T-helper 2 cell treated with Interferon-gamma antibody and Interleukin-4, amounts not matched to agents 5 μg/mL and 100 μg/mL, for 36 hours (primary cell): ENCODE data around the gene RBFOX1.

Experiments
- DNase-seq: peaks from one replicate; pipeline ENCODE4 v3.0.0; 2021; ENCODE audit warnings: low spot score
- H3K27ac Mint-ChIP-seq: one replicate; pipeline ENCODE4 v1.8.0; 2021; ENCODE audit warnings: mild to moderate bottlenecking, mixed read lengths
- H3K27me3 Mint-ChIP-seq: one replicate; pipeline ENCODE4 v1.8.0; 2021; ENCODE audit warnings: low read depth, mixed read lengths
- H3K36me3 Mint-ChIP-seq: one replicate; pipeline ENCODE4 v1.8.0; 2021; ENCODE audit warnings: low read depth, mixed read lengths
- H3K4me1 Mint-ChIP-seq: one replicate; pipeline ENCODE4 v1.8.0; 2021; ENCODE audit warnings: low read depth, mixed read lengths
- H3K4me3 Mint-ChIP-seq: one replicate; pipeline ENCODE4 v1.8.0; 2022; ENCODE audit warnings: mild to moderate bottlenecking, moderate library complexity, mixed read lengths
- H3K9me3 Mint-ChIP-seq: one replicate; pipeline ENCODE4 v1.8.0; 2021; ENCODE audit warnings: mixed read lengths

RBFOX1 gene

GRCh38 chr16:7342598-7342997 lies 10.0 kb downstream of the RBFOX1 start:
- Mint-ChIP-seq H3K4me1 (no peaks in the 10 kb centered on the region), H3K9me3 (peaks cover 46% of the 10 kb centered on the region), H3K27ac (no peak overlapping the region), H3K36me3 (no peaks in the 10 kb centered on the region), H3K4me3 (no peak overlapping the region), H3K27me3 (no peaks in the 10 kb centered on the region)
- DNase-seq = no peak

DNA sequence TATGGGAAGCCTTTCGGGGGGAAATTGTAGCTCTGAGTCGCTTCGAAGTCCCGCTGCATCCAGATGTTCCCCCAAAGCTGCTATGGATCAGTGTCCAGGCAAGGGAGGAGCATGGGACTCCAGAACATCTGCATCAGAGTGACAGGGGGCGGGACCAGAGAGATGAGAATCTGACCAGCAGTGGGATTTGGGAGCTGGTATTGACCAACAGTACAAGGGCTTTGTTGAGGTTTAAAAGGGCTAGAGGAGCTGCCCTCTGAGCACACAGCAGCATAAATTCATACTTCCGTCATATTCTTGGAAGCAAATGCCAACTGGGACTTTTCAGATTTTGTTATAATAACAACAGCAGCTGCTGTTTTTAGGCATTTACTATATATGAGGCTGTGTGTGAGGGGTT lies 10.6 kb downstream of the RBFOX1 start:
- DNase-seq = no peak
- H3K27ac Mint-ChIP-seq = no peak overlapping the region
- H3K4me1 Mint-ChIP-seq = no peaks in the 10 kb centered on the region
- H3K36me3 Mint-ChIP-seq = no peaks in the 10 kb centered on the region
- H3K4me3 Mint-ChIP-seq = no peak overlapping the region
- peaks cover 50% of the 10 kb centered on the region for H3K9me3 Mint-ChIP-seq
- H3K27me3 Mint-ChIP-seq = no peaks in the 10 kb centered on the region

DNA sequence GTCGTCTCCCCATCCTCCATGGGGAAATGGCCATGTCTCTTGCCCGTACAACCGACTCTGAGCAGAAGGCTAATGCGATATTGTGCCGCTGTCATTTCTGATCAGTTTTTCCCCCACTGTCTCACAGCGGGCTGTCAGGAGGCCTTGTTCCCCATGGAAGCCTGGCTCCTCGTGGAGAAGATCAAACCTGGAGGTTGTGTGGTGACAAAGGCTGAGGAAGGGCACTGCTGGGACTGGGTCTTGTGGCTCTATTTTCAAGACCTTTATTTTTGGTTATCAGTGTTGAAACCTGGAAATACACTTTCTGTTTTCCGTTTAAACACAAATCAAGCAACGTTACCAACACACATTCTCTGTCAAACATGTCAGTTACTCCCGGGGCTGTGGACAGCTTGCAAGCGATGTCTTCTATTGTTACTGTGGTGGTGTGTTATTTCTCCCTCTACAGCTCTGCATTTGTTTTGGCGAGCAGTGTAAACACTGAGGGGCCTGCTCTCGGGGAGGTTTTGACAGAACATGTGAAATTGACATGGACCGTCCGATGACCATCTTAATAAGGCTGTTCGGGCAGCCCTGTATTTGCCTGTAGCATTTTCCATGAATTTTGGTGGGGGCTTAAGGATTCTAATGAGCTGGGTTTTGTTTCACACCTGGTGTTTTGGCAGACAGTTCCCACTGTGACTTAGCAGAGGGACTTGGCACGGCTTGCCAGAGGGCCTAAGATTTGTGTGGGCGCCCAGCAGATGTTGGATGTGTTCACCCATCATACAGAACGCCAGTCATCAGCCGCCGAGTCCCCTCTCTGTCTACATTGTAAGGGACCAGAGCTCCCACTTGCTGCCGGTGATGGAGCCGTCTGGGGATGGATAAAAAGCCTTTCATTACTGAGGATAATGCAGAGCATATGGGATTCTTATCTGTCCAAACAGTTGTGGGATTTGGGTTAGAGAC lies 12.5 kb downstream of the RBFOX1 start:
- Mint-ChIP-seq H3K9me3 (peaks cover 54% of the 10 kb centered on the region), H3K4me3 (no peak overlapping the region), H3K36me3 (no peaks in the 10 kb centered on the region), H3K4me1 (no peaks in the 10 kb centered on the region), H3K27me3 (no peaks in the 10 kb centered on the region), H3K27ac (no peak overlapping the region)
- no peak for DNase-seq

DNA sequence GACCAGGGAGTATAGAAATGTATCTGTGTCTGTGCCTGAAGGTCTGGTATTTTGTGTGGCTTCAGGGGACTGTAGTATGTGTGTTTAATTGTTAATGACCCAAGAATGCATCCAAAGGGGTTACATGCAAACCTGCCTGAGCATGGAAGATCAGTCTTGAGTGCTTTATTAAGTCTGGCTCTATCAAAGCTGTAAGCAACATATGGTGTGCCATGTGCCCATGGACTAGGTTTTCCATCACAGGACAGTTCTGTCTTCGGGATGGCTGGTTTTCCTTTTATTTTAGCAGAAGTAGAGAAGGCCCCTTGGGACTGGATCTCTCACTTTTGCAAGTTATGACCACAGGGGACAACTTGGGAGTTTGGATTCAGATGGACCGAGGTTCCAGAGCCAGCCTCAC lies 18.2 kb downstream of the RBFOX1 start:
- peaks cover 61% of the 10 kb centered on the region for H3K9me3 Mint-ChIP-seq
- no peaks in the 10 kb centered on the region for H3K27me3 Mint-ChIP-seq
- no peak overlapping the region for H3K27ac Mint-ChIP-seq
- no peak overlapping the region for H3K4me3 Mint-ChIP-seq
- H3K4me1 Mint-ChIP-seq = no peaks in the 10 kb centered on the region
- no peaks in the 10 kb centered on the region for H3K36me3 Mint-ChIP-seq
- DNase-seq = no peak

DNA sequence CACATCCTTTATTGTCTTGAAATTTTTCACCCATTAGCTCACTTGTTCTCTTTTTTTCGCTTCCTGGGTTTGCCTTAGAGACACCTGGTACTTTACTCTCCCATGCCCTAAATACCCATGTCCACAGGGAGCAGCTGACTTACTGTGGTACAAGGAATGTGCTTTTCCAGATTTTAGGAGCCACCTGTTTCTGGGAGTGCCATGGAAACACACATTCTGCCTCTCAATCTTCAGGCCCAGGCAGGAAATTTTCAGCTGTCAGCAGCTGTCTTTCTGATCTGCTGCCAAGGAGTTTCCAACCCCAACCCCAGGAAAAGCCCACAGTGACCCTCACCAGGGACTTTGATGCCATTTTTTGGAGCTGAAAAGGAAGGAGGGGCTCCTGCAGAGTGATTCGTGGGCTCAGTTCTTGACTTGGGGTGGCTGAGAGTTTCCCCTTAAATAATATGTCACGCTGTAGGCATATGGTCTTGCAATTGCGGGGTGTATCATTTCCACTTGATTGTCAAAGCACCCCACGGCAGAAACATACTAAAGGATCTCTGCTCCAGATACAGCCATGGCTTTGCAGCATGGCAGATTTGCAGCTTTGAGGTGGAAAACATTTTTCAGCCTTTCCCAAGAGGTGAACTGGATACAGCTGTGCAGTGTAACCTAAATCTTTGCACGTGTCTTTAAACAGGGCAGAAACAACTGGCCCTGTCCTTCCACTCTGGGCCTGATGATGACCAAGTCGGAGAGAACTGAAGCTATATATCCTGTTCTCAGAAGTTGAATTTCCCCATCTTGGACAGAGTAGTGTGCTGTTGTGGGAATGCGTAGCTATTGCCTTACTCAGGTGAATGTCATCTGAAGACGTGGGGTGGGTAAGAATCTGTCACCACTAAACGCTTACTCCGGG lies 19.2 kb downstream of the RBFOX1 start:
- peaks cover 62% of the 10 kb centered on the region for H3K9me3 Mint-ChIP-seq
- DNase-seq = no peak
- no peaks in the 10 kb centered on the region for H3K27me3 Mint-ChIP-seq
- H3K4me3 Mint-ChIP-seq = no peak overlapping the region
- H3K27ac Mint-ChIP-seq = no peak overlapping the region
- H3K4me1 Mint-ChIP-seq = no peaks in the 10 kb centered on the region
- no peaks in the 10 kb centered on the region for H3K36me3 Mint-ChIP-seq

DNA sequence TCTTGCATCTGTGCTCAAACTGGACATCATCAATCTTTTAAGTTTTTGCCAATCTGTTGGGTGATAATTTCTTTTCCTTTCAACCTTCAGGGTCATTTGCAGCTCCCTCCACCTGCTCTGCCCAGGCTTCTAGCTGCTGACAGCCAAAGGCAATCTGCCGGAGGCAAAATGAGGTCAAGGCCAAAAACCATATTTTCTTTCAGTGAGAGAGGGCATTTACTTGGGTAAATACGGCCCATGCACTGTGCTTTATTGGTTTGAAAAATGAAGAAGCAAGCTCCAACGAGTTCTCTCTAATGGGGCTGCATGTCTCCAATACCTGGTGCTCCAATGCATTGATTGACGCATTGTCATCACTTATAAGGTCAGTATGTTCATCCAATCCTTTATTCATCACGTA lies 23.1 kb downstream of the RBFOX1 start:
- Mint-ChIP-seq H3K27me3 (no peaks in the 10 kb centered on the region), H3K27ac (no peak overlapping the region), H3K9me3 (peaks cover 44% of the 10 kb centered on the region), H3K4me1 (no peaks in the 10 kb centered on the region), H3K36me3 (no peaks in the 10 kb centered on the region), H3K4me3 (no peak overlapping the region)
- DNase-seq = no peak

- Mint-ChIP-seq H3K27me3 (no peaks in the 10 kb centered on the region), H3K4me3 (no peak overlapping the region), H3K4me1 (no peaks in the 10 kb centered on the region), H3K27ac (no peak overlapping the region), H3K36me3 (no peaks in the 10 kb centered on the region), H3K9me3 (peaks cover 34% of the 10 kb centered on the region)
- DNase-seq = no peak
These were observed 28.9 kb downstream of the RBFOX1 start for GRCh38 chr16:7361416-7362129.

GRCh38 chr16:7362231-7362630 lies 29.6 kb downstream of the RBFOX1 start:
- DNase-seq = no peak
- H3K4me3 Mint-ChIP-seq = no peak overlapping the region
- no peaks in the 10 kb centered on the region for H3K4me1 Mint-ChIP-seq
- peaks cover 36% of the 10 kb centered on the region for H3K9me3 Mint-ChIP-seq
- H3K36me3 Mint-ChIP-seq = no peaks in the 10 kb centered on the region
- no peak overlapping the region for H3K27ac Mint-ChIP-seq
- H3K27me3 Mint-ChIP-seq = no peaks in the 10 kb centered on the region

DNA sequence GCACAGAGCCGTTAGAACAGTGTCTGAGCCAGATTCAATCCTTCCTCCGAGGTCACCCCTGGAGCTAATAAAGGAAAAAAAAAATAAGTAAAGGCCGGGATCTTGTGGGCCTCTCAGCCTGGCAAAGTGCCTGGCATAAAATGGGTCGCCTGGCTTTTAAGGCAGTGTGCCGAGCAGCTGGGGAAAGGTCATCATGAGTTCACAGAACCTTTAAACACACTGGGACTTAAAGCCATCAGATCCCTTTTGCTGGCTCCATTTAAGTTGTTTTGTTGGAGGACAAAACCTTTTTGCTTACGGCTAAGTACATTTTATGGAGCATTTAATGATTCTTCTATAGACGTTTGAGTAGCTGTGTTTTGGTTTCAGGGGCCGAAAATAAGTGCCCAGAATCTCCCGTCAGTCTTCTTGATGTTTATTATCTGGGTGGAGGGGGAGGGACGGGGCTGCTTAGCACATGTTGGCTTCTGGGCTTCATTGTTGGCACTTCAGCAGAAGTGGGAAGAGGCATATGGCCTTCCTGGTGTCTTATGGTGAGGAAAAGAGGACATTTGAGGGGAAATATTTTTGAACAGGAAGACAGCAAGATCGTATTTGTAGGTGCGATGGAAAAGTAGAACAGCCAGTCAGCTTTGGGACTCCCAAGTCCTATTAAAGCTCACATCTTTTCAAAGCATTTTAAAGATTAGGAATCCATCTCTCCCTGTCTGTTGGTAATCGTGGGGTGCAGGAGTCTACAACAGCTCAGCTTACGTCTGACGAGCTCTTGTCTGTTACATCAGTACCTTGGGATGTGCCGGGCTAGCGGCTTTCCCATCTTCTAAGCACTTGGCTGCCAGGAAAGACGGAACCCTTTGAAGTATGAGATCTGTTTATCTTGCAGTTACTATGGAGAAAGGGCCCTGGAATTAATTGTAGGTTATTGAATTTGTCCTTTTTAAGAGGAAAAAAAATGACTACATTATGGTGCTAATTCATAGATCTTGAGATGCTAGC lies 31.1 kb downstream of the RBFOX1 start:
- no peaks in the 10 kb centered on the region for H3K27me3 Mint-ChIP-seq

DNA sequence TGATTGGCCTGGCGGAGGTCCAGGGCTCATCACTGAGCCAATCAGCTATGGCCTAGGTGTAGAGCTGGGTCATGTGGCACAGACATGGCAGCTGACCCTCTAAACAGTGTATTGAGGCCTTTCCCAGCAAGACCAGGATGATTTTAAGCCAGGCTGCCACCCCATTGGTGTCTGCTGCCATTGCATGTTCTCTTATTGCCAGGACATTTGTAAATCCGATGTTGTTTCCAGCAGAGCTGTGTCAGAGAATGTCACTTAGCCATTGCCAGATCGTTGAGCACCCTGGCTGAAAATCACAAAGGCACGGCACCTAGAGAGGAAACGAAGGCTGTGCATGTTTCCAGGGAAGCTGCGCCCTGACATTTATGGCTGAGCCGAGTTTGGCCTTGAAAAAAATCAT lies 33.4 kb downstream of the RBFOX1 start:
- H3K27ac Mint-ChIP-seq = no peak overlapping the region
- no peak for DNase-seq
- no peaks in the 10 kb centered on the region for H3K27me3 Mint-ChIP-seq
- H3K9me3 Mint-ChIP-seq = peaks cover 44% of the 10 kb centered on the region
- H3K36me3 Mint-ChIP-seq = no peaks in the 10 kb centered on the region
- H3K4me3 Mint-ChIP-seq = no peak overlapping the region
- no peaks in the 10 kb centered on the region for H3K4me1 Mint-ChIP-seq

More for the DNA sequence above, 31.1 kb downstream of the RBFOX1 start:
- H3K4me1 Mint-ChIP-seq = no peaks in the 10 kb centered on the region
- DNase-seq = no peak
- H3K9me3 Mint-ChIP-seq = peaks cover 34% of the 10 kb centered on the region
- no peak overlapping the region for H3K27ac Mint-ChIP-seq
- no peak overlapping the region for H3K4me3 Mint-ChIP-seq
- no peaks in the 10 kb centered on the region for H3K36me3 Mint-ChIP-seq

DNA sequence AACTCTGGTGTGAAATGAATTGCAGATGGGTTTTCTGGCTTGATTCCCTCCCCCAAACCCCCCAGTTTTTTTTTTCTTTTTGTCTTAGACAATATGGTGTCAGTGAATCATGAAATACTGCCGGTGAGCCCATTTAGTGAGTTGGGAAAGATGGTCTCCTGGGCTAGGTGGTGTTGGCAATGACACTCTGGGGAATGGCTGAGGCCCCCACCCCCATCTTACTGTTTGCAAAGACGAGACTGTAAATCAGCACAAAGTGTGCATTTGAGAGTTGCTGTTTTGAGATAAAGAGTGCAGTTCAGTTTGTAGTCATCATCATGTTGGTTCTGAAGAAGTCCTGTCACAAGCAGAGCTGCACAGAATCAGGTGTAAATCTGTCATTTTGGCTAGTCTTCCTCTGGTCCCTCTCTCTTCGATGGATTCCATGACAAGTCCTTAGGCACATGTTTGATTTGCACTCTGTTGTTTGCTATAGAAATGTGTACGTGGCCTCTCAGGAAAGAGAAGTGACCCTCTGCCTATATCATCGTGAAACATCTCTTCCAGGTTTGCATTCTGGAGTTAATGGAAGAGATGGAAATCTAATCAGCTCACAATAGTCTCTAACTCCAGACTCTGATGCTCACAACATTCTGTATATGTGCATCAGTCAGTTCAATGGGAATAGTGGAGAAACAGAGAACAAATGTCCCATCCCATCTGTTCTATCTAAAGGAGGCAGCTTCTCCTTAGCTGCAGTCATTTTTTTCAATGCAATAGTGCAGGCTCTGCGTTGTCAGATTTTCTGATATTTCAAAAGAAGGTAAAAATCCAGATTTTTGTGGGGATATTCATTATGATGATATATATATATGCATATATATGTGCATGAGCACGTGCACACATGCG lies 34.6 kb downstream of the RBFOX1 start:
- Mint-ChIP-seq H3K4me3 (no peak overlapping the region), H3K4me1 (no peaks in the 10 kb centered on the region)

DNA sequence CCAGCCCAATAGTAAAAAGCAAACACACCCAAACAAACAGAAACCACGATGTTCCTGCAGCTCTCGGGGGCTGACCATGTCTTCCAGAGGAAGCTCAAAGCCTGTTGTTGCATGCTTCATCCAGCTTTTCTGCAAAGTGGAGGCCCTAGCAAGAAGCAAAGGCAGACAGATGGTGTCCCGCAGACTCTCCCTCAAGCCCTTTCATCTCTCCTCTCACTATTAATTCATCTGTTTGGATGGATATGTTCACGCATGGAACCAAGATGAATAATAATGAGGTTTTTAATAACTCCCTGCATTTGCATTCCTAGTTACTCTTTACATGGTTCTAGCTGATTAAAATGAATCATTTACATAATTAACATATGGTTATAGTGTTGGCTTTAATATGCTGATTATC lies 36.6 kb downstream of the RBFOX1 start:
- Mint-ChIP-seq H3K9me3 (peaks cover 43% of the 10 kb centered on the region), H3K27ac (no peak overlapping the region), H3K27me3 (no peaks in the 10 kb centered on the region), H3K4me1 (no peaks in the 10 kb centered on the region), H3K36me3 (no peaks in the 10 kb centered on the region), H3K4me3 (no peak overlapping the region)
- no peak for DNase-seq

More for the DNA sequence above, 34.6 kb downstream of the RBFOX1 start:
- H3K27ac Mint-ChIP-seq = no peak overlapping the region
- no peak for DNase-seq
- peaks cover 46% of the 10 kb centered on the region for H3K9me3 Mint-ChIP-seq
- H3K27me3 Mint-ChIP-seq = no peaks in the 10 kb centered on the region
- no peaks in the 10 kb centered on the region for H3K36me3 Mint-ChIP-seq
